Heart left ventricle (tissue), 16 donors: ENCODE data around the gene ETDA. TPM values are rescaled to one million over a fixed set of nuclear protein-coding genes. Genes with fewer than 3 reads are reported as not detected.

Experiments
- ATAC-seq, 4 donors: fragments of 200-7000 bp; cut with Tn5 transposase; one replicate each; pipeline ENCODE4 v1.9.1; 2020 to 2022; ENCODE audit warnings: moderate library complexity in 4 of 4, mild to moderate bottlenecking in 3 of 4, moderate number of reproducible peaks in 1 of 4
- DNase-seq, 5 donors: peaks; one replicate each; pipeline ENCODE4 v3.0.0-alpha.2; 2020
- H3K27ac ChIP-seq, 12 donors: fragments of 200-600 bp; sonication (generic) in 4 of 12; one replicate each; pipeline versions ENCODE4 v1.5.0 to v1.8.0; 2016 to 2022; ENCODE audit warnings: mild to moderate bottlenecking in 2 of 12
- H3K27me3 ChIP-seq, 9 donors: fragments of 200-600 bp; sonication (generic) in 2 of 9; one replicate each; pipeline versions ENCODE4 v1.5.1 to v1.8.0; 2016 to 2022; ENCODE audit warnings: mild to moderate bottlenecking in 3 of 9
- H3K36me3 ChIP-seq, 9 donors: fragments of 200-600 bp; sonication (generic) in 2 of 9; one replicate each; pipeline versions ENCODE4 v1.5.0 to v1.8.0; 2018 to 2022; ENCODE audit warnings: mild to moderate bottlenecking in 2 of 9
- H3K4me1 ChIP-seq, 12 donors: fragments of 200-600 bp; sonication (generic) in 4 of 12; one replicate each; pipeline versions ENCODE4 v1.5.0 to v1.8.0; 2016 to 2022; ENCODE audit warnings: mild to moderate bottlenecking in 3 of 12
- H3K4me3 ChIP-seq, 12 donors: fragments of 200-600 bp; sonication (generic) in 4 of 12; one replicate each; pipeline versions ENCODE4 v1.5.0 to v1.8.0; 2017 to 2022; ENCODE audit warnings: mild to moderate bottlenecking in 9 of 12, moderate library complexity in 4 of 12
- H3K9me3 ChIP-seq, 12 donors: fragments of 200-600 bp; sonication (generic) in 4 of 12; one replicate each; pipeline versions ENCODE4 v1.5.0 to v1.8.0; 2016 to 2022; ENCODE audit warnings: mild to moderate bottlenecking in 1 of 12
- CTCF ChIP-seq, 12 donors: fragments of 200-600 bp; sonication (generic) in 4 of 12; IDR thresholded peaks; one replicate each; pipeline versions ENCODE4 v1.5.0 to v1.8.0; 2018 to 2022; ENCODE audit warnings: antibody characterized with exemption in 12 of 12, mild to moderate bottlenecking in 5 of 12
- POLR2A ChIP-seq, 2 donors: fragments of 450-650 bp; IDR thresholded peaks; one replicate each; pipeline ENCODE4 v1.6.1; 2017; ENCODE audit warnings: antibody characterized with exemption in 2 of 2, mild to moderate bottlenecking in 2 of 2, moderate library complexity in 2 of 2
- WGBS, 4 donors: extraction: QIAGEN DNeasy Blood & Tissue Kit in 2 of 4; methylation state at CpG; one replicate each; pipeline versions ENCODE4 v1.1.5 to v1.1.7; 2013 to 2018; 5-methylcytosine and 5-hydroxymethylcytosine counted together
- intact Hi-C, 10 donors: fragments of 100-400 bp; cut with DNase I; formaldehyde crosslinking; loops; one replicate each; pipeline versions ENCODE4 v1.11.1 to v1.14.2; 2022
- polyA plus RNA-seq, 2 donors: library from polyadenylated mRNA; stranded (reverse); fragments of 200-250 nt; gene quantifications; one replicate each; pipeline ENCODE4 v1.2.3, GENCODE V29; 2013
- total RNA-seq, 9 donors: library from RNA; depleted of rRNA in 2 of 9; stranded (reverse); fragments of >200 nt in 2 of 9; fragmentation: NEBNext Ultra II Directional in 3 of 9; extraction: Animal tissue kit (Norgen Biotek cat#: 25700) in 3 of 9; gene quantifications; one replicate each; pipeline versions ENCODE4 v1.1.0 to v1.2.4, GENCODE V29; 2016 to 2023
- donor health status: ischemic (EF 13 %, LVEDD 7.1; RV severe dilation, severe dysfunction).
- donor health status: healthy with polysubstance abuse.
- donor health status: DM: no; HTN: yes; CAD: no.
- donor health status: DM: no; HTN: no; CAD: no.
- donor health status: ischemic (EF 25% LVEDD 6.9; RV normal size, moderate dysfunction).
- donor health status: ischemic (EF 25% LVEDD 5.7; RV mildly dilated, moderate dysfunction).
- donor health status: healthy.
- donor health status: DM: yes; HTN: yes; CAD: no.
- donor health status: ischemic (EF 35%, LVEDD 5.7; RV mildly dilated, moderate dysfunction).
- donor health status: nonischemic (EF 11% LVEDD 7.7; RV severe dilation, severe dysfunction).
- donor health status: DM: yes; HTN: yes; CAD: no.
- donor health status: PGD.
- donor health status: ischemic (EF 29% LVEDD 5.4; RV normal size, mild dysfunction).
- donor health status: nonischemic (EF 23%, LVEDD 6.1; RV moderate dilation, normal function).

Gene ETDA
- total and polyA plus RNA-seq, 11 donors: not detected

GRCh38 chrX:135295944-135296305, 44.1 kb downstream of the ETDA start:
- H3K4me1 ChIP-seq: no peaks in the 10 kb centered on the region
- TF ChIP-seq CTCF (IDR thresholded peaks at IDR 0.05) (peak in 1 of 12 donors; percentile 1), POLR2A (IDR thresholded peaks at IDR 0.05) (no peak)
- peak overlapping the region in 8 of 12 donors; percentile 10 to 53 (median 34) for H3K4me3 ChIP-seq
- ATAC-seq (no peak), DNase-seq (no peak)
- peaks cover 0 to 7% (median 0%) of the 10 kb centered on the region in 9 donors for H3K27me3 ChIP-seq
- peaks cover 0 to 15% (median 0%) of the 10 kb centered on the region in 12 donors for H3K9me3 ChIP-seq
- H3K36me3 ChIP-seq: peaks cover 0 to 10% (median 0%) of the 10 kb centered on the region in 9 donors
- intact Hi-C loops: loop anchor here in 1 of 10 donors (2.0 kb wide), 1 partner anchor 13 kb away; the partner anchor contains the start of gene ETDC
- WGBS, 4 donors: 16 to 71% (median 37%) methylated on average over 10 of the region's 10 CpGs
- H3K27ac ChIP-seq: no peak overlapping the region

GRCh38 chrX:135302269-135302873, 50.5 kb downstream of the ETDA start:
- 65 to 80% (median 75%) methylated on average over 5 of the region's 5 CpGs for WGBS, 4 donors
- no peaks in the 10 kb centered on the region for H3K9me3 ChIP-seq
- intact Hi-C loops: no loop called here
- TF ChIP-seq CTCF (IDR thresholded peaks at IDR 0.05) (no peak), POLR2A (IDR thresholded peaks at IDR 0.05) (no peak)
- ATAC-seq (no peak), DNase-seq (no peak)
- H3K27me3 ChIP-seq: peaks cover 0 to 3% (median 0%) of the 10 kb centered on the region in 9 donors
- H3K36me3 ChIP-seq: no peaks in the 10 kb centered on the region
- H3K27ac ChIP-seq: no peak overlapping the region
- peaks cover 0 to under 1% (median 0%) of the 10 kb centered on the region in 12 donors for H3K4me1 ChIP-seq
- no peak overlapping the region for H3K4me3 ChIP-seq

Other genes starting within 250 kb of the ETDA start
- gene RTL8B, start 229.5 kb upstream of the ETDA start, total RNA-seq: 10 to 100 TPM; 13.2 to 21.6 (median 15.4) TPM
- gene RTL8B, start 229.5 kb upstream of the ETDA start, polyA plus RNA-seq: 10 to 100 TPM; 14.2 to 24.9 TPM
- gene RTL8C, start 219.7 kb upstream of the ETDA start, total RNA-seq: 100 to 1,000 TPM; 240 to 386 (median 302) TPM
- 100 to 1,000 TPM; 316 to 447 TPM for gene RTL8C, start 219.7 kb upstream of the ETDA start, polyA plus RNA-seq
- gene RTL8A, start 199.9 kb upstream of the ETDA start, total RNA-seq: 10 to 100 TPM; 28.2 to 37.2 (median 34.2) TPM
- 10 to 100 TPM; 76.3 to 85.9 TPM for gene RTL8A, start 199.9 kb upstream of the ETDA start, polyA plus RNA-seq
- 1 to 10 TPM; 2.2 to 5.7 (median 3.6) TPM for gene SMIM10L2B, start 153.3 kb upstream of the ETDA start, total RNA-seq
- 1 to 10 TPM; 1.5 to 5.3 TPM for gene SMIM10L2B, start 153.3 kb upstream of the ETDA start, polyA plus RNA-seq
- not detected for gene ETDB, start 131.5 kb upstream of the ETDA start, total RNA-seq
- gene ETDB, start 131.5 kb upstream of the ETDA start, polyA plus RNA-seq: not detected
- not detected for gene CT55, start 80.7 kb upstream of the ETDA start, total RNA-seq
- gene CT55, start 80.7 kb upstream of the ETDA start, polyA plus RNA-seq: not detected
- not detected for gene ETDC, start 57.4 kb downstream of the ETDA start, total RNA-seq
- not detected for gene ETDC, start 57.4 kb downstream of the ETDA start, polyA plus RNA-seq
- 1 to 10 TPM; 2.8 to 6.1 (median 3.2) TPM for gene ZNF75D, start 92.0 kb downstream of the ETDA start, total RNA-seq
- gene ZNF75D, start 92.0 kb downstream of the ETDA start, polyA plus RNA-seq: 1 to 10 TPM; 3.2 to 4.0 TPM
- gene ZNF449, start 92.7 kb downstream of the ETDA start, total RNA-seq: 1 to 10 TPM; 4.4 to 7.4 (median 5.1) TPM
- gene ZNF449, start 92.7 kb downstream of the ETDA start, polyA plus RNA-seq: 1 to 10 TPM; 2.1 to 3.7 TPM
- 1 to 10 TPM in 7 of 9 donors, under 1 TPM in 2; 0.53 to 2.7 (median 1.4) TPM for gene SMIM10L2A, start 169.9 kb downstream of the ETDA start, total RNA-seq
- 1 to 10 TPM in 1 of 2 donors, under 1 TPM in 1; 0.37 to 1.2 TPM for gene SMIM10L2A, start 169.9 kb downstream of the ETDA start, polyA plus RNA-seq